Measurements from ENCODE around the gene RADX.

The RADX gene

GRCh38 chrX:106692425-106693065 lies 80.8 kb downstream of the RADX start:
- DNase-seq = no peak

DNA sequence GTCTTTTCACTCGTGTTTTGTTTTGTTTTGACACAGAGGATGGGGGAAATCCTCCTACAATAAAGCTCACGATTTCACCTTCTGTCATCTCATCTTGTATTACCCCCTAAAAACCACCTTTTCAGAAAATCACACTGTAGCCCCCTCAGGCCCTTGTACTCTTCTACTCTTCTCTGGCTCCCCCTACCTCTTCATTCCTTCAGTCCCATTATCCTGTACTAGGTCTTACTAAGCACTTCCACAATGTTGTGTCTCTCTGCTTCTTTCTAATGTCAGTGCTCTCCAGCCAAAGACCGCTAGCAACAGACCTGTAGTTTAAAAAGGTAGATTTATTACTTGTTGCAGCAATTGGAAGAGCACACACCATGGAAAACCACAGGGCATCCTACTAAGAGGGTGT lies 84.7 kb downstream of the RADX start:
- DNase-seq = no peak

DNA sequence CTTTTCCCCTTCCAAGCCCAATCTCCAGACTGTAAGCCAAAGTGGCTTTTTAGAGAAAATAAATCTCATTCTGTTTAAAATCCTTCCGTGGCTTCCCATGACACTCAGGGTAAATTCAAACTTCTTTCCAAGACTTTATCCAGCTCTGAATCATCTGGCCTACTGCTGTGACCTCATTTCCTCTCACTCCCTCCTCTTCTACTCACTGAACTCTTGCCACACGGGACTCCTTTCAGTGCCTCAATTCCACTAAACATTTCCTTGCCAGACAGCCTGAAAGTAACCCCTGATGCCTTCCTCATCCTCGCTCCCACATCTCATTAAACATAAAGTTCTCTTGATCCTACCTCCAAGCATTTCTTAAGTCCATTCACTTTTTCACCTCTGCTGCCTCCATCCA lies 86.9 kb downstream of the RADX start:
- DNase-seq = no peak

DNA sequence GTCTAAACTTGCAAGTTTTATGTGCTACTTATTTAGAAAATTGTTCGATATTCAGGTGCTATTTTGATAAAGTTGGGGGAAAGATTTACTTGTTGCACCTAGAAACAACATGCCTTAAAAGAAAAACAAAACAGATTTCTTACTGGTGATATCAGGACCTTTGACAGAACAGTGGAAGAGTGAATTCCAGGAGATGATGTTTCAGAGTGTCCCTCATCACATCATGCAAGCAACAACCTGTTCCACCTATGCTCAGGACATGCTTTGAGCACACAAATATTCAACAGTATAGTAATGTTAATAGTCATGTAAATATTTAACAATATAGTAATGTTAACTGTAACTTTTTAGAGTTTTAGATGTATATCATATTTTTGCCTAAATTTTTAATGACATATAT lies 90.9 kb downstream of the RADX start:
- no peak for DNase-seq

- no peak for DNase-seq
Measured at GRCh38 chrX:106706466-106706865, 94.7 kb downstream of the RADX start.

GRCh38 chrX:106707771-106708454 lies 96.1 kb downstream of the RADX start:
- no peak for DNase-seq

GRCh38 chrX:106710771-106711170 lies 99.0 kb downstream of the RADX start:
- DNase-seq = no peak

GRCh38 chrX:106711375-106711774 lies 99.6 kb downstream of the RADX start:
- no peak for DNase-seq

- no peak for DNase-seq
Measured at GRCh38 chrX:106716004-106716403, 104.2 kb downstream of the RADX start.

DNA sequence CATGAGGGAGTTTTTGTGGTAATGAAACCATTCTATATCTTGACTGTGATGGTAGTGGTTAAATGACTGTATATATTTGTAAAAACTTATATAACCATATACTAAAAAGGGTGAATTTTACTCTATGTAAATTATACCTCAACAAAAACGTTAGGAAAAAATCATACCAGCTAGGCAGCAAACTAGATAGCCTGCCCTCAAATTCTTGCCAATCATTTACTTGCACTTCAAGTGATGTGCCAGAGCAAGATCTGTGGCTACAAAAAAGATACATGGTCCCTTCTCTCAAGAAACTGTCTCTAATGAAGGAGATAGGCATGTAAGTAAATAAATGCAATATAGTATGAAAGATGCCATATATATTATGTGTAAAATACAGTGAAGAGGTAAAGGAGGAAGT lies 104.7 kb downstream of the RADX start:
- DNase-seq = no peak

DNA sequence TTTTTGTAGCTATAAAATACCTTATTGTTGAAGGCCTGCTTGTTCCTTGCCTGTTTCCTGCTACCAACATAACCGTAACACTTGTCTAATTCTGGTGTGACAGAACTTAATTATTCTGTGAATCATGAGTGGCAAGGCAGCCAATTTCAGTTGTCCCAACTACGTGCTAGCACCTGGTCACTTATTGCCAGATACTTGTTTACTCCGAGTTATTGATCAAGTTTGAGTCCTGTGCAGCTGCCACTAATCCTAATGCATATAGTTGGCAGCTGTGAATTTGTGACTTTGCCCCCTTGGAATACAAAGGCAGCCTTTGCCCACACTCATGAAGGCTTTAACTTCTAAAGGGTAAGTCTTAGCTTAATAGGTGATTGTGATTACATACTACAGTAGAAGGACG lies 106.9 kb downstream of the RADX start:
- DNase-seq = no peak

- no peak for DNase-seq
Measured at GRCh38 chrX:106725931-106726330, 114.2 kb downstream of the RADX start.

DNA sequence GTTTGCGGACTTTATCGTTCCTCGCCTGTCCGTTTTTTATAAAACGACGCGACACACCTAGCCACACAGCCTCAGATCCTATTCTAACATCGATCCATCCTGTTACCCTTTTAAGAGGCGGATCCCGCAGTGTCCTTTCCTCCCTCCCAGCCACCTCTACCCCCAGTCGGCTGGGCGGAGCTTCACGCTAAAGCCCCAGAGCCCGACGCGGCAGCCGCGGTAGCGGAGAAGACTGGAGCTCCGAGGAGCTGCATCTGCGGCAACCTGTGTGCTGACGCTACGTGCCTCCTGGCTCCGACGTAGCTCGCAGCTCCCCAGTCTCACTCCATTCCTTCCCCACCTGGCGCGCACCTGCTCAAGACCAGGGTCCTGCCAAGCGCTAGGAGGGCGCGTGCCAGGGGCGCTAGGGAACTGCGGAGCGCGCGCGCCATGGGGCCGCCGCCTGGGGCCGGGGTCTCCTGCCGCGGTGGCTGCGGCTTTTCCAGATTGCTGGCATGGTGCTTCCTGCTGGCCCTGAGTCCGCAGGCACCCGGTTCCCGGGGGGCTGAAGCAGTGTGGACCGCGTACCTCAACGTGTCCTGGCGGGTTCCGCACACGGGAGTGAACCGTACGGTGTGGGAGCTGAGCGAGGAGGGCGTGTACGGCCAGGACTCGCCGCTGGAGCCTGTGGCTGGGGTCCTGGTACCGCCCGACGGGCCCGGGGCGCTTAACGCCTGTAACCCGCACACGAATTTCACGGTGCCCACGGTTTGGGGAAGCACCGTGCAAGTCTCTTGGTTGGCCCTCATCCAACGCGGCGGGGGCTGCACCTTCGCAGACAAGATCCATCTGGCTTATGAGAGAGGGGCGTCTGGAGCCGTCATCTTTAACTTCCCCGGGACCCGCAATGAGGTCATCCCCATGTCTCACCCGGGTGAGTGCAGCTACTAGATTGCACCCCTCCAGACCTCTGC lies 115.0 kb downstream of the RADX start, which contains the start of gene RNF128:
RNF128 (plus strand) TSS at position 217 of the 953 bp plus-strand sequence; CDS start at position 430, 213 bp downstream.
- peak in 1 of 2 donors; percentile 3 for DNase-seq

GRCh38 chrX:106728337-106728736 lies 116.6 kb downstream of the RADX start:
- DNase-seq = no peak
